Spleen (tissue), 13 donors: ENCODE data around the gene ALOX12B. TPM values are rescaled to one million over a fixed set of nuclear protein-coding genes. Genes with fewer than 3 reads are reported as not detected.

Experiments
- DNase-seq: peaks from one replicate; pipeline ENCODE4 v3.0.0-alpha.2; 2020
- H3K27ac ChIP-seq, 8 donors: fragments of 200-600 bp; sonication (generic) in 7 of 8; 1 replicate in 4 of 8; 2 replicates in 4 of 8; pipeline versions ENCODE4 v1.5.0 to v1.8.0; 2016 to 2021; ENCODE audit warnings: inconsistent platforms in 4 of 8, mild to moderate bottlenecking in 4 of 8, moderate library complexity in 1 of 8
- H3K27me3 ChIP-seq, 7 donors: fragments of 200-600 bp; sonication (generic) in 6 of 7; replicated peaks in 1 of 7; 1 replicate in 4 of 7; 2 replicates in 3 of 7; pipeline versions ENCODE4 v1.5.0 to v1.8.0; 2016 to 2021; ENCODE audit warnings: inconsistent platforms in 3 of 7, mild to moderate bottlenecking in 1 of 7
- H3K36me3 ChIP-seq, 6 donors: fragments of 200-600 bp; sonication (generic) in 5 of 6; 1 replicate in 4 of 6; 2 replicates in 2 of 6; pipeline versions ENCODE4 v1.5.0 to v1.8.0; 2016 to 2021; ENCODE audit warnings: inconsistent platforms in 2 of 6
- H3K4me1 ChIP-seq, 6 donors: fragments of 200-600 bp; sonication (generic) in 5 of 6; 1 replicate in 3 of 6; 2 replicates in 3 of 6; pipeline versions ENCODE4 v1.5.0 to v1.8.0; 2016 to 2021; ENCODE audit warnings: inconsistent platforms in 3 of 6
- H3K4me3 ChIP-seq, 8 donors: fragments of 200-600 bp; sonication (generic) in 7 of 8; 1 replicate in 4 of 8; 2 replicates in 4 of 8; pipeline versions ENCODE4 v1.5.0 to v1.8.0; 2016 to 2021; ENCODE audit warnings: inconsistent platforms in 4 of 8, mild to moderate bottlenecking in 4 of 8, moderate library complexity in 2 of 8
- H3K9me3 ChIP-seq, 8 donors: fragments of 200-600 bp; sonication (generic) in 7 of 8; 1 replicate in 4 of 8; 2 replicates in 4 of 8; pipeline versions ENCODE4 v1.5.0 to v1.8.0; 2016 to 2021; ENCODE audit warnings: inconsistent platforms in 4 of 8
- POLR2A ChIP-seq, 3 donors: fragments of 450-650 bp; IDR thresholded peaks; one replicate each; pipeline ENCODE4 v1.5.1; 2017; ENCODE audit warnings: antibody characterized with exemption in 3 of 3, mild to moderate bottlenecking in 1 of 3
- POLR2AphosphoS5 ChIP-seq, 3 donors: sonication (generic); formaldehyde crosslinking; IDR thresholded peaks; one replicate each; pipeline ENCODE4 v1.5.1; 2017; ENCODE audit warnings: antibody characterized with exemption in 3 of 3
- WGBS, 5 donors: extraction: QIAGEN DNeasy Blood & Tissue Kit in 3 of 5; methylation state at CpG; one replicate each; pipeline versions ENCODE4 v1.1.5 to v1.1.7; 2013 to 2018; 5-methylcytosine and 5-hydroxymethylcytosine counted together
- intact Hi-C: fragments of 100-400 bp; cut with DNase I; formaldehyde crosslinking; loops from one replicate; pipeline ENCODE4 v1.15.0; 2023; ENCODE audit warnings: low total_unique reads
- long read RNA-seq, 2 donors: transcript quantifications; one replicate each; lab custom pipeline, GENCODE V29; 2026
- polyA plus RNA-seq, 3 donors: library from polyadenylated mRNA; stranded (reverse); fragments of 200-250 nt; gene quantifications; one replicate each; pipeline ENCODE4 v1.2.1, GENCODE V29; 2013
- total RNA-seq, 7 donors: library from RNA; depleted of rRNA in 3 of 7; stranded (reverse); fragments of >200 nt in 3 of 7; fragmentation: NEBNext Ultra II Directional in 4 of 7; extraction: Animal tissue kit (Norgen Biotek cat#: 25700) in 4 of 7; gene quantifications; one replicate each; pipeline versions ENCODE4 v1.1.0 to v1.2.1, GENCODE V29; 2016 to 2021
- TF ChIP-seq, protein P1 (sequence below), 11 experiments: fragments of 200-600 bp in 7 of 11; fragments of 450-650 bp in 4 of 11; sonication (generic) in 4 of 11; IDR thresholded peaks in 8 of 11; conservative IDR thresholded peaks in 3 of 11; 1 replicate in 7 of 11; 2 replicates in 4 of 11; pipeline versions ENCODE4 v1.4.0 to v1.8.0; 2016 to 2021; ENCODE audit warnings: antibody characterized with exemption in 11 of 11, inconsistent platforms in 4 of 11, mild to moderate bottlenecking in 1 of 11
- donor health status: healthy with polysubstance abuse.
- donor health status: DM: no; HTN: no; CAD: no; lungs with moderate emphysema.
- donor health status: DM: no; HTN: no; CAD: no.
- donor health status: Bipolar disorder and iron deficiency.
- donor health status: healthy.
- donor health status: DM: no; HTN: no; CAD: no.
- donor health status: DM: yes; HTN: yes; CAD: no.

ALOX12B gene
- total RNA-seq, result 1 to 10 TPM in 2 of 7 donors, under 1 TPM in 1, not detected in 4; 0.47 to 1.3 (median 1.0) TPM
- under 1 TPM; 0.80 to 0.89 (median 0.83) TPM for polyA plus RNA-seq
- long read RNA-seq, donor 1, result 0 reads
- long read RNA-seq, donor 2, result 0 reads

DNA sequence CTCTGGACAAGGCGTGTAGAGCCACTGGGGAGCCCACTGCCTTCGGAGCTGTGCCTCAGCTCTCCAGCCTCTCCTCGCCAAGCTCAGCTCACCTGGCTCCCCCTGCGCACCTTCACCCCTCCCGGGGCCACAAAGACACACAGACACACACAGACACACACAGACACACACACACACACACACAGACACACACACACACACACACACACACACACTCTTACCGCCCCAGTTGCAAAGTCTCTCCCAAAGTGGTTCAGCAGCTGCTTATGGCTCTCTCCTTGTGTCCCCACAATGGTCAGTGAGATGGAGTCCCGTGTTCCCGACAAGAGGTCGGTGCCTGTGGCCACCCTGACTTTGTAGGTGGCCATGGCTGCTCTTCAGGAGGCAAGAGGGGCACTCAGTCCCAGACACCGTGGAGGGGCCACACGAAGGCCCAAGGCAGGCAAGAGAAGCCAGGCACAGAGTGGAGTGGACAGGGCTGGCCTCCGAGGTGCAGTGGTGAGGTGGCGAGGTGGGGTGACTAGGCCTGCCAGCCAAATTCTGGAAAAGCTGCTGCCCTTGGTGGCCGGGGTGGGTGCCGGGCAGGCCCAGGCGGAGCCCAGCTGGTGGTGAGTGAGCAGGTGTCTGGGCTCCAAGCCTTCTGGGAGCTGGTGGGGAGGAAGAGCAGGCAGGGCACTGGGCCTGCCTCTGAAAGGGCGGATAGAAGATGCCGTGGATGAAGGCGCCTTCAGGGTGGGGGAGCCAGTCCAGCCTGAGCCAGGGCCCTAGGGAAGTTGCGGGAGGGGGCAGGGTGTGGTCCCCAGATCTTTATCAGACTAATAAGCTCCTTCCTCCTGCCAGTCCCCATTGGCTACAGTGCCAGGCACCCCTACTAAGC lies at the start of gene ALOX12B:
Gene ALOX12B (minus strand): TSS at position 642 of the 877 bp plus-strand sequence. CDS start 274 bp downstream, at position 368.
- Histone ChIP-seq H3K27ac (no peak within 1 kb of the TSS), H3K36me3 (no peaks in the 10 kb centered on the region), H3K4me1 (peaks cover 0 to 20% (median 4%) of the 10 kb centered on the region in 6 donors), H3K4me3 (no peak within 1 kb of the TSS), H3K9me3 (no peaks in the 10 kb centered on the region), H3K27me3 (peaks cover 0 to 80% (median 0%) of the 10 kb centered on the region in 7 donors)
- no peak for TF ChIP-seq POLR2A (IDR thresholded peaks at IDR 0.05)
- TF ChIP-seq, protein P1, sequence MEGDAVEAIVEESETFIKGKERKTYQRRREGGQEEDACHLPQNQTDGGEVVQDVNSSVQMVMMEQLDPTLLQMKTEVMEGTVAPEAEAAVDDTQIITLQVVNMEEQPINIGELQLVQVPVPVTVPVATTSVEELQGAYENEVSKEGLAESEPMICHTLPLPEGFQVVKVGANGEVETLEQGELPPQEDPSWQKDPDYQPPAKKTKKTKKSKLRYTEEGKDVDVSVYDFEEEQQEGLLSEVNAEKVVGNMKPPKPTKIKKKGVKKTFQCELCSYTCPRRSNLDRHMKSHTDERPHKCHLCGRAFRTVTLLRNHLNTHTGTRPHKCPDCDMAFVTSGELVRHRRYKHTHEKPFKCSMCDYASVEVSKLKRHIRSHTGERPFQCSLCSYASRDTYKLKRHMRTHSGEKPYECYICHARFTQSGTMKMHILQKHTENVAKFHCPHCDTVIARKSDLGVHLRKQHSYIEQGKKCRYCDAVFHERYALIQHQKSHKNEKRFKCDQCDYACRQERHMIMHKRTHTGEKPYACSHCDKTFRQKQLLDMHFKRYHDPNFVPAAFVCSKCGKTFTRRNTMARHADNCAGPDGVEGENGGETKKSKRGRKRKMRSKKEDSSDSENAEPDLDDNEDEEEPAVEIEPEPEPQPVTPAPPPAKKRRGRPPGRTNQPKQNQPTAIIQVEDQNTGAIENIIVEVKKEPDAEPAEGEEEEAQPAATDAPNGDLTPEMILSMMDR (IDR thresholded peaks at IDR 0.05 in 8 of 11, conservative IDR thresholded peaks at IDR 0.05 in 3 of 11), result no peak
- TF ChIP-seq POLR2AphosphoS5 (IDR thresholded peaks at IDR 0.05), result no peak
- intact Hi-C loops, result no loop called here
- DNase-seq, result no peak
- 81 to 85% (median 84%) methylated on average over 17 to 20 of the region's 20 CpGs for WGBS, 5 donors

DNA sequence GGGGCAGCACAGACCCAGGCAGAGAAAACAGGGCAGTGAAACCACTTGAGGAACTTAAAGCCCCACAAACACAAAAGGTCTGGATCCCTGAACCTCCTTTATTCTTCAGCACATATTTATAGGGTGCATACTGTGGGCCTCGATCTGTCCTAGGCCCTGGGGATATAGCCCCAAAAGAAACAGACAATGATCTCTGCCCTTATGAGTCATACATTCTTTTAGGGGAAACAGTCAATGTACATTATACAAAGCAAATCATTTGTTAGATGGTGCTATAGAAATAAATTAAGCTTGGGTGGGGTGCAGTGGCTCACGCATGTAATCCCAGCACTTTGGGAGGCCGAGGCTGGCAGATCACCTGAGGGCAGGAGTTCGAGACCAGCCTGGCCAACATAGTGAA lies 46.4 kb upstream of the ALOX12B start:
- 74 to 93% (median 88%) methylated on average over 4 of the region's 4 CpGs for WGBS, 5 donors
- Histone ChIP-seq H3K4me1 (peaks cover 7 to 16% (median 15%) of the 10 kb centered on the region in 6 donors), H3K27me3 (peaks cover 0 to 25% (median 0%) of the 10 kb centered on the region in 7 donors), H3K9me3 (no peaks in the 10 kb centered on the region), H3K36me3 (no peaks in the 10 kb centered on the region), H3K27ac (no peak overlapping the region), H3K4me3 (no peak overlapping the region)
- TF ChIP-seq, protein P1 (IDR thresholded peaks at IDR 0.05 in 8 of 11, conservative IDR thresholded peaks at IDR 0.05 in 3 of 11), result no peak
- TF ChIP-seq POLR2A (IDR thresholded peaks at IDR 0.05) (no peak), POLR2AphosphoS5 (IDR thresholded peaks at IDR 0.05) (no peak)
- intact Hi-C loops, result no loop called here
- DNase-seq, result no peak

DNA sequence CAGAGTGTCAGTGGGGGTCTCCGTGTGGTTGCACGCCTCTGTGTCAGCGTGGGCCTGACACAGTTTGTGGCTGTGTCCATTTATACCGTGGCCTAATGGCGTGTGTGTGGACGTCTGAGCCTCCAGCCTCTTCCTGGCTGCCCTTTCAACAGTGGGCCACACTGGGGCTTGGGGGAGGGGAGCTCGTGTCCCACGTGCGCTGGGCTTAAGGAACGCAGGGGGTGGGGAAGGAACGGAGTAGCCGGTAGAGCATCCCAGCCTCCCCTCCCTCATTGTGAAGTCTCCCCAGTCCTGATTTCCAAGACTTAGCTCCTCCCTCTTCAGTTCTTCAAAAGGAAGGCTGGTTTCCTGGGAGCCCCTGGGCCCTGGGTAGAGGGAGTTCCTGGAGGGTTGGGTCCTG lies 45.9 kb upstream of the ALOX12B start:
- TF ChIP-seq, protein P1 (IDR thresholded peaks at IDR 0.05 in 8 of 11, conservative IDR thresholded peaks at IDR 0.05 in 3 of 11), result no peak
- TF ChIP-seq POLR2AphosphoS5 (IDR thresholded peaks at IDR 0.05), result no peak
- no peak for TF ChIP-seq POLR2A (IDR thresholded peaks at IDR 0.05)
- Histone ChIP-seq H3K27ac (no peak overlapping the region), H3K27me3 (peaks cover 0 to 30% (median 0%) of the 10 kb centered on the region in 7 donors), H3K9me3 (no peaks in the 10 kb centered on the region), H3K36me3 (no peaks in the 10 kb centered on the region), H3K4me1 (peaks cover 7 to 10% (median 10%) of the 10 kb centered on the region in 6 donors), H3K4me3 (no peak overlapping the region)
- DNase-seq, result no peak
- 62 to 85% (median 83%) methylated on average over 7 to 12 of the region's 12 CpGs for WGBS, 5 donors
- intact Hi-C loops, result no loop called here

DNA sequence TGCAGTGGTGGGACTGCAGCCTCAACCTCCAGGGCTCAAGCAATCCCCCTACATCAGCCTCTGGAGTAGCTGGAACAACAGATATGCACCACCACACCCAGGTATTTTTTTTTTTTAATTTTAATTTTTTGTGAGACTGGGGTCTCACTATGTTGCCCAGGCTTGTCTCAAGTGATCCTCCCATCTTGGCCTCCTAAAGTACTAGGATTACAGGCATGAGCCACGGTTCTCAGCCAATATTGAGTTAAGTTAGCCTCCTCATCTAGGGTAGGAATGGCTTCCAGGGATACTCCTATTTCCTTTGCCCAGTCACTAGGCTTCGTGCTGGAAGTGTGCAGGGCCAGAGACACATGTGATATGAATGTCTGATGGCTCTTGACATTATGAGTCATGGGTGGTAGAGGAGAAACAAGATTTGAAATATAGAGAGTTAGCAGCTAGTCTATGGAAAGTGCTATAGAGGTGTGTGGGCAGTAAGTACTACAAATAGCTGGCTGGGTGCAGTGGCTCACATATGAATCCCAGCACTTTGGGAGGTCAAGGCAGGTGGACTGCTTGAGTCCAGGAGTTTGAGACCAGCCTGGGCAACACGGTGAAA lies 44.4 kb upstream of the ALOX12B start:
- intact Hi-C loops, result no loop called here
- WGBS, 5 donors, result 55 to 83% (median 70%) methylated on average over 3 of the region's 3 CpGs
- Histone ChIP-seq H3K27ac (no peak overlapping the region), H3K9me3 (no peaks in the 10 kb centered on the region), H3K4me1 (peaks cover 0 to 8% (median 6%) of the 10 kb centered on the region in 6 donors), H3K27me3 (peaks cover 0 to 45% (median 0%) of the 10 kb centered on the region in 7 donors), H3K36me3 (no peaks in the 10 kb centered on the region), H3K4me3 (no peak overlapping the region)
- DNase-seq, result no peak
- TF ChIP-seq, protein P1 (IDR thresholded peaks at IDR 0.05 in 8 of 11, conservative IDR thresholded peaks at IDR 0.05 in 3 of 11), result no peak
- TF ChIP-seq POLR2AphosphoS5 (IDR thresholded peaks at IDR 0.05) (no peak), POLR2A (IDR thresholded peaks at IDR 0.05) (no peak)
